Stimulated activated CD8-positive, alpha-beta memory T cell treated with anti-CD3 and anti-CD28 coated beads, Interleukin-15, amount 100 ng/mL, for 24 hours (primary cell): ENCODE results near the gene COL23A1.
"Not testable (repeated sequence)": the region's sequence is repeated elsewhere in the genome, so short reads cannot be mapped to it uniquely, and the experiment has no call there.

ENCODE experiments used
- DNase-seq: peaks from one replicate; pipeline ENCODE4 v3.0.0-alpha.2; 2020; ENCODE audit warnings: low read depth

Gene COL23A1

DNA sequence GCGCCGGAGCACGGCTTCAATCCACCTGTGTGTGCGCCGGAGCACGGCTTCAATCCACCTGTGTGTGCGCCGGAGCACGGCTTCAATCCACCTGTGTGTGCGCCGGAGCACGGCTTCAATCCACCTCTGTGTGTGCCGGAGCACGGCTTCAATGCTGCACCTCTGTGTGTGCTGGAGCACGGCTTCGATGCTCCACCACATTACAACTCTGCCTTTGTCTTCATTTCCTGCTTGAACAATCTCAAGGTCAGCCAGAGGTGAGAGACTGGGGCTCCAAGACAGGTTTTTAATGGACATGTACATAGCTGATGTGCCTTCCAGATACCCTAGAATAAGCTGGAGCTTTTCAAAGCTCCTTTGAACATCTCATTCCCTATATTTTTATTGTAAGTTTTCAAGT lies 287.9 kb downstream of the COL23A1 start:
- not testable (repeated sequence) for DNase-seq

DNA sequence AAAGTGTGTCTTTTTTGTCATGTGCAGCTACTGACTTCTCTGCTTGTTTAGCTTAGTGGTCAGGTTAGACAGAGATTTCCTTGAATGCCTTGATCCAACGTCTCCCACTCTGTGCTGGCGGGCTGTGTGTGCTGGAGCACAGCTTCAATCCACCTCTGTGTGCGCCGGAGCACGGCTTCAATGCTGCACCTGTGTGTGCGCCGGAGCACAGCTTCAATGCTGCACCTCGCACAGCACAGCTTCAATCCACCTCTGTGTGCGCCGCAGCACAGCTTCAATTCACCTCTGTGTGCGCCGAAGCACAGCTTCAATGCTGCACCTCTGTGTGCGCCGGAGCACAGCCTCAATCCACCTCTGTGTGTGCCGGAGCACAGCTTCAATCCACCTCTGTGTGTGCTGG lies 288.6 kb downstream of the COL23A1 start:
- DNase-seq: no peak

DNA sequence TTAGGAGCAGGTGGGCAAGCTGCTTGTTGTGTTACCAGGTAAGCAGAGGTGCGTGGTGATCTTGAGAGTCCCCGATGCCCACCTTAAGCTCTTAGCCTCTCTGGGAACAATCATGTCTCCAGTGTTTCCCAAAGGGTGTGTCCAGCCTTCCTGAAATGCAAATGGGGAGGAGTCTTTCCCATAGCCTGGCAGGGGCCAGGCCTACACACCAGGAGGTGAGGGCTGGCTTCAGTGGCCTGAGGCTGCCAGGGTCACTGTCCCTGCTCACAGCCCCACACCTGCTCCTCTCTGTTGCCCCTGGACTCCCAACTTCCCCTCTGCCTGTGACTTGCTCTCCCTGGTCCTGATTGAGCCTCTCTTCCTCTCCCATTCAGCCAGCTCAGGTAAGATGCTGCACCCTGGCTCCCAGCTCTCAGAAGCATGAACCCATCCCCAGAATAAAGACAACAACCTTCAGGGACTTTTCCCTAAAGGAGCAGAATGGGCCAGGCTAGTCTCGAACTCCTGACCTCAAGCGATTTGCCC lies 291.8 kb downstream of the COL23A1 start:
- no peak for DNase-seq

DNA sequence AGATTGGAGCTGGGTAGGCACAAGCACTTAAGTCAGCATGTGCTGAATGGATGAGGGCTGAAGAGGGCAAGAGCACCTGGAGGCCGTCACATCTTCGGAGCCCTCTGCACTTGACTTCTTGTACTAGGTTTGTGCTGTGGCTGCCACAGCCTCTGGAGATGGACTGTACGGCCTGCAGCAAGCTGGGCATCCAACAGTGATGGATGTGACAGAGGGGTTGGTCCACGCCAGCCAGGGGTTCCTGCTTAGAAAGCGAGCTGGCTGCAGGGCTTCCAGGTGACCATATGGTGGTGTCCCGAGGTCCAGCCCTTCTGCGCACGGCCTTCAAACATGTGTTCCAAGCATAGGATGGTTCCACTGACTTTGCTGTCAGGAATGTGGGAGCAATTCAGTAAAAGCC lies 292.4 kb downstream of the COL23A1 start:
- no peak for DNase-seq

DNA sequence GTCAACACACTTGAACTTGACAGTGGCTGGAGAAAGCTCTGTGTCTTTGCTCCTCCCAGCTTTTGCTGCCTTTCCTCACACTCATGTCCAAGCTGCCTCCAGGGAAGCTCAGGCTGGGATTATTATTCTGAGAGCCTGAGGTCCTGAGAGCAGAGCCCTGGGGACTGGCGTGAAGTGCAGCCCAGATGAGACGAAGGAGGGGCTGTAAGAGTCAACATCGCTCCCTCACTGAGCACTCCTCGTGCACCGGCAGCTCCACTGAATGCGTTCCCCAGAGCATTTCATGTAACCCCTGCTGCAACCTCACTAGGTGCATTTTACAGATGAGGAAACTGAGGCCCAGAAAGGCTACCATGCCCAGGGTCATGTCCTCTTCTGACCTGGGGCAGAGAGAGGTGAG lies 294.1 kb downstream of the COL23A1 start:
- DNase-seq: no peak

DNA sequence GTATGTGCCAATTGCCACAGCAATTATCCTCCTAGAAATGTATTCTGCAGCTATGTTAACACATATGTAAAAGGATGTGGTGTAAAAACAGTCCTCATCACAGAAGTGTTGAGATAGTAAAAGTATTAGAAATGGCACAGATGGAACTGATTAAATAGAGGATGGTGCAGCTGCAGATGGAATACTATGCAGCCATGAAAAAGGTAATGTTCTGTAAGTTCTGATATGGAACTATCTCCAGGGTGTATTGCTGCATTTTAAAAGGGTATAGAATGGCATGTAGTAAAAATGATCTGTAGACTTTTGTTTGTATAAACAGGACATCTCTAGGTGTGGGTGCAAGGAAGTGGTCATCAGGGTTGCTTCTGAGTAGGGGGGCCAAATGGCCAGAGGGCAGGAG lies 294.6 kb downstream of the COL23A1 start:
- no peak for DNase-seq

DNA sequence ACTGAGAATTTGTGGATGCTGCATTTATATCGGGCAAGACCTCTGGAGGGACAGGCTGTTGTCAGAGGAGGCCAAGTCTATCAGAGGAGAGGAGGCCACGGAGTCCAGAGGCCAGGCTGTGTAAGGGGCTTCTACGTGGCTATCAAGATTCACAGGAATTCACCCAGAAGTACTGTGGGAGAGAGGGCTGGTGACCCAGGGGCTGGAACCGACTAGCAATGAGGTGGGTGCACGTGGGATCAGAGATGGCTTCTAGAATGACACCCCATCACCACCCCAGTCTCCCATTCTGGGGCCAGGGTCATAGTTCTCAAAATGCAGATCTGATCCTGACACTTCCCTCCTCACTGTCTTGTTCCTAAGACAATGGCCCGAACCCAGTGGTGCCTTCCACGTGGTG lies 296.4 kb downstream of the COL23A1 start:
- no peak for DNase-seq

DNA sequence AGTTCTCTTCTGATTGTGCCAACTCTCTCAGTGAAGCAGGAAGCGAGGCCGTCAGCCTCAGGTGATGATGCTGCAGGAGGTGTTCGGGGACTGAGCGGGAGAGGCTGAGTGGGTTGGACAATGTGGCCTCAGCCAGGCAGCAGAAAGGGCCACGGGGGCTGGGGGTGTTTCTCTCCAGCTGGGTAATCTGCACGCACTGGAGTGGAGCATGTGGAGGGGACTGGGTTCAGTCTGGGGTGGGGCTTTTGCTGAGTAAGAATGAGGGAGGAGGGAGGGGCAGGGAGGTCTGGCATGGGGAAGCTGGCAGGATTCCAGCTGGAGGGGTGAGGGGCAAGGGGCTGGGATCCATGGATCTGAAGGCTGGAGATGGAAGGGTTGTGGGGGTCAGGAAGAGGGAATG lies 296.8 kb downstream of the COL23A1 start:
- no peak for DNase-seq

DNA sequence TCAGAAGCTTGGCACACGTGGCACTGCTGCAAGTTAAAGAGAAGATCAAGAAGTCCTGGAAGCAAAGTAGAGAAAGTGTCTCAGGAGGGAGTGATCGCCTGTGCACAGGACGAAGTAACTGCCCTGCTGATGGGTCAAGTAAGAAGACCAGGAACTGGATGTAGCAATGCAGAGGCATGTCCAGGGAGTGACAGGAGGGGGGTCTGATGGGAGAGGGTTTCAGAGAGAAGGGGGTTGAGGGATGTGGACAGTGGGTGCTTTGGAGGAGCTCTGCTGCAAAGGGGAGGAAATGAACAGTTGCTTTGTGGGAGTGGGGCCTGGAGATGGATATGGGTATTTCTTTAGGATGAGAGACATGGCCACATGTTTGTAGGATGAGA lies 297.4 kb downstream of the COL23A1 start:
- DNase-seq: no peak

DNA sequence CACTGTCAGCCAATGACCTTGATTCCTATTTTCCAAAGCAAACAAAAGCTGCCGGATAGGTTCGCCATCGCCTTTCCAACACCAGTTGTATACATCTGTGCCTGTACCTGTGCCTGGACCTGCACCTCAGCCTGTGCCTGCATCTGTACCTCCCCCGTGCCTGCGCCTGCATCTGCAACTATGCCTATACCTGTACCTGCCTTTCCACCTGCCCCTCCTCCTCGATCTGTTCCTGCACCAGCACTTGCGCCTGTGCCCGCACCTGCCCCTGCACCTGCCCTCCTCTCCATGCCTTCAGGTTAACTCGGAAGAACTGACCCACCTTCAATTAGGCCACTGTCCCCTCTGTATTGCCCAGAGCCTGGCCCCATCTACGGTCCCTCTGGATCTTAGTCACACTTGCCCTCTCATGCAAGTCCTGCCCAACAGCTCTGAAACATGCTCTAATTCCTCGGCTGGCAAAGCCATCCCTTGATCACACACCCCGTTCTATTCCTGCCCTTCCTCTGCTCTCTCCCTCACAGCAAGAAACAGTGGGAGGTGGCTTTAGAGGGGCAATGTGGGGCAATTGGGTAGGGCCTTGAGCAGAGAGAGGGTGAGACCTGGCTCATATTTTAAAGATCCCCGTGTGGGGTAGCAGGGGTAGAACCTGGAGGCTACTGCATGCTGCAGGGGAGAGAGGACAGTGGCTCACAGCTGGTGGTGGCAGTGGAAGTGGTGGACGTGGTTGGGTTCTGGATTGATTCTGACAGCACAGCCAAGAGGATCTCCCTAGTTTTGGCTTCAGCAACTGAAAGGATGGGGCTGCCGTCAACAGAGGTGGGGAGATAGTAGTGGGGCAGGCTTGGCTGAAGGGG lies 298.0 kb downstream of the COL23A1 start:
- no peak for DNase-seq

DNA sequence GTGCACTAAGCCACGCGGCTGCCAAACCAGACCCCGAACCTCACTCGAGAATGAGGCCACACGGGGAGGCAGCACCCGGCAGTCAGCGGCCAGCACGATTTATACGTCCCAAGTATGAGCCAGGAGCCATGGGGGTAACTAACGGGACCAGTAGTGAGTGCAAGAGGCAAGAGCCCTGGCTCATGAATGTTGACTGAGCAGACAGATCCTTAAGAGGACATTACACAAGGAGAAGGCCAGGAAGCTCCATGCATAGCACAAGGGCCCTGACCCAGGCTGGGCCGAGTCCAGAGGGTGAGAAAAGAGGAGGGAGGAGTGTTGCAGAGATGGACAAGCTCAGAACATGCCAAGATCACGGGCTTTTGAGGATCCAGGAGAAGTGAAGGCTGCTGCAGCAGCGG lies 299.0 kb downstream of the COL23A1 start:
- no peak for DNase-seq

DNA sequence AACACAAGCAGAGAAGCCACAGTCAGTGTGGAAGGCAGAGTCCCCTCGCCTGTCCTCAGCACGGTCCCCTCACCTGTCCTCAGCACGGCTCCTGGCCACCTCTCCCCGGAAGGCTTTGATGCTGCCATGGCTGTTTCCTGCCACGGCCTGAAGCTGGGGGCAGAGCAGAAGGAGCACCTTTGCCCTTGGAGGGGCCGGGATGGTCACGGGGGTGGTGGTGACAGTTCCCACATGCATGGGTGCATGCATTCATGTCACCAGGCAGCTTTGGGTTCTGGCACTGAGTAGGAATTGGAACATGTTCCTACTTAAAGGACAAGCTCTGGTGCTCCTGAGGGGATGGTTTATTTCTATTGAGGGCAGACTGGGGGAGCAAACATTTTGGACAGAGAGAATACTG lies 299.8 kb downstream of the COL23A1 start:
- no peak for DNase-seq

DNA sequence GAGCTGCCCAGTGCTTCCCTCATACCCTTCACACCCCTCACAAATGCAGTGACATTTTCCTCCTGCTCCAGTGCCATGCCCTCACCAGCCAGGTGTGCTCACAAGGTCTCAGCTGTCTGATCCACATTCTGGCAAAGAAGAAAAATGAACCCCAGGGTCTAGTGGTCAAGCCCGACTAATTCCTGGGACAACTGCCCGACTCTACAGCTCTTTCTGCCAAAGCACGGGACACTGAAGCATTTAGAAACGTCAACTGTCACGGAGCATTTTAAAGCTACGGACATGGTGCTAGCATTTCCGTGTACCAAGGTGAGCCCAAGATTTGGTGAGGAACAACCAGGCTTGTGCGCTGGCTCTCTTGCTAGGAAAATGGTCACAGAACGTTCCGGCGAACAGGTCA lies 300.8 kb downstream of the COL23A1 start:
- no peak for DNase-seq

DNA sequence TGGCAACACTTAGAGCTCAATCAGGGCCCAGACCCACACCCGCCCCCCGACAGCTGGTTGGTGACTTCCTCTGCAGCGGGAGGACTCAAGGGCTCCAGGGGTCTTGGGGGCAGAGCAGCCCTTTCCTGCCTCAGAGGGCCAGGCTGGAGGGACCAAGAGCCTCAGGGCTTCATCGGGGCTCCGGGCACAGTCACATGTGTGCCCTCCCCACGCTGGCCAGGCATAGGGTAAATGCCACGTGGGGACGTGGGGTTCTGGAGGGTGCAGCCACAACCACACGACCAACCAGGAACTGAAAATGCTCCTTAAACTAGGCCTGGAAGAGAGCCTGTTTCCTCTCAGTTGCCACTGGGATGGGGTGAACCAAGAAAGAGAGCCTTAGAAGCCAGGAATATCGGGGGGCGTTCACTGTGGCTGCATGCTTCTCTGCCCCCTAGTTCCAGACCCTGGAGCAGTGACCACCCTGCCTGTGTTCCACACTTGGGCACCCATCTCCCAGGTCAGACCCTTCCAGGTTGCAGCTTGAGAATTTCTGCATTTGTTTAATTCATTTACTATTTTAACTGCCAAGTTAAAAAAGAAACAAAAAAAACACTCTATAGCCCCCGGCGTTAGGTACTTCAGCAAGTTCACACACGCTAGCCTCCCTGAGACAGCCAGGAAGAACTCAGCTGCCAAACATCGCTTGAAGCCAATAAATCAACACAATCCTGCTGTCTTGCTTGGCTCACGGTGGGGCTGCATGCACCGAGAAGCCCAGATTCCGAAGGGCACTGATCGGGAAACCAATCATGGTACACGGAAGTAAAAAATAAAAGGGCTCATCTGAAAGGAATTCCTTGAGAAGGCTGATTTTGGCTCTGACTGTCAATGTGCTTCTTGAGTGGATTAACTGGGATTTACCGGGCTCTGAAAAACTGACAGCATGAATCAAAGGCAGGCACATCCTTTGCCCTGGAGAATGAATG lies 301.5 kb downstream of the COL23A1 start:
- DNase-seq: no peak

DNA sequence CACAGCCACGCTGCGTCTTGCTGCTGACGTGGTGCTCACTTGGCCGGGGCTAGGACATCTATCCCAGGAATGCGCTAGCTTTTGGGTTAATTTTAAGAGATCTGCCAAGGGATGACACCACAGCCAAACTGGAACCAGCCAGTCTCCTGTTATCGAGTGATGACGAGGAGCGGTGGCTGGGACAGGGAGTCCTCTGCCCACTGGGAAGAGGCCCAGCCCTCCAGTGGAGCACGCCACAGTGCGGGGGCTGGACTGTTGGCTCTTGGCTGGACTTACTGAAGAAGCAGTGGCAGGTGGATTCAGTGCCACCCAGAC lies 302.4 kb downstream of the COL23A1 start:
- DNase-seq: no peak

DNA sequence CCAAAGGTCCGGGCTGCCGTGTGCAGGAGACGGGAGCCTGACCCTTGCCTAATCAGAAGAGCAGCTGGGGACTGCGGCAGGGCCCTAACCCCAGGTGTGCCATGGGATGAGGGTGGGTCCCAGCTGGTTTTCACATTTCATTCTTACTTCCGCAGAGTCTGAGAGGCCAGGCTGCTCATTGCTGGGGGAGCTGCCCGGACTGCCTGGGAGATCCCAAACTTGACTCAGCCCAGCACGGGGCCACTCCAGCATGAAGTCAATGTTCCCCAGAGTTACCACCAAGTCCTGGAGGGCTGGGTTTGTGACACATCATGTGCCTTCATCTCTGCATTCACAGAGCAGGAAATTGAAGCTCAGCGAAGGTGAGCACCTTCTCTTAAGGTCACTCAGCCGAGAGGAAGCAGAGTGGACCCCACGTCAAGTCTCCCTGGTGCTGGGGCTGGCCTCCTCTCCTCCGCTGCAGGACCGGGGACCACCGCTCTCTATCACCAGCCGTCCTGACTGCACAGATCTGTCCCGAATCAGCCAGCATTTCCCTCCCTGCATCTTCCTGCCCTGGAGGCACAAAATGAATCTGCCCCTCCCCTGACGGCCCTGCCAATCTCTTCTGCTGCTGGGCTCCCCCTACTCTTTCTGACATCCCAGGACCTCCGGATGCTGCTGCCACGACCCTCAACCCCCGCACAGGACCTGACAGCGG lies 303.0 kb downstream of the COL23A1 start:
- no peak for DNase-seq

DNA sequence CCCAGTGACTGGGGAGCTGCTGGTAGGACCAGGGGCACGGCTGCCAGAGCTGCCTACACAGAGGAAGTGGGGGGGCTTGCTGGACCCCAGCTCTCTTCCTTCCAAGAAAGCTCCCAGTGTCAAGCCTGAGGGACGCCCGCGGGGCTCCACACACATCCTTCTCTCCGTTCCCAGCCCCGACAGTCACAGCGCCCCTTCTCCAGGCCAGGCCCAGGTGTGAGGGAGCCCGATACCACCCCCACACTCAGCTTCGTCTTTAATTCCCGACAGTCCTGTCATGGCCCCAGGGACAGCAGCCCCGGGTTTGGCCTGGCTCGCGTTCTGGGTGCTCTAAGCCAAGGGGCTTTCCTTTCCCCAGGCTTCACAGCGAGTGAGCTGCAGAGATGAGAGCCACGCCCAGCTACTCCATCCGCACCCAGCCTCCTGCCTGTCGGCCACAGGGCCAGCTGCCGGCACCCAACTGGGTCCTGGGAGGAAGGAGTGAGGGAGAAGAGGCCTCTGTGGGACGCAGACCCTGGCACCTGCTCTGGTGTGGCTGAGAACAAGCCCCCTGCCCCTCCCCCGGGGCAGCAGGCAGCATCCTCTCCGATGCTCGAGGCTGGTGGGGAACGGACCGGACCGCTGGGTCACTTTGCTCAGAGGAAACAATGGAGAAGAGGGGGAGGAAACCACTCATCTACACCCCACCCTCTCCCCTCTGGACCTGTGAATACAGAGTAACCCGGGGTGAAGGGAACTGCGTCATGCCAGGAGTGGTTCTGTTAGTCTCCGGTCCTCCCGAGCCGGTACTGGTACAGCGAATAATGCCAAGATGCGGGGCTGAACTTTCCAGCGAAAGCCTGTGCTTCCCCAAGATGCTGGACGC lies 303.7 kb downstream of the COL23A1 start:
- no peak for DNase-seq

DNA sequence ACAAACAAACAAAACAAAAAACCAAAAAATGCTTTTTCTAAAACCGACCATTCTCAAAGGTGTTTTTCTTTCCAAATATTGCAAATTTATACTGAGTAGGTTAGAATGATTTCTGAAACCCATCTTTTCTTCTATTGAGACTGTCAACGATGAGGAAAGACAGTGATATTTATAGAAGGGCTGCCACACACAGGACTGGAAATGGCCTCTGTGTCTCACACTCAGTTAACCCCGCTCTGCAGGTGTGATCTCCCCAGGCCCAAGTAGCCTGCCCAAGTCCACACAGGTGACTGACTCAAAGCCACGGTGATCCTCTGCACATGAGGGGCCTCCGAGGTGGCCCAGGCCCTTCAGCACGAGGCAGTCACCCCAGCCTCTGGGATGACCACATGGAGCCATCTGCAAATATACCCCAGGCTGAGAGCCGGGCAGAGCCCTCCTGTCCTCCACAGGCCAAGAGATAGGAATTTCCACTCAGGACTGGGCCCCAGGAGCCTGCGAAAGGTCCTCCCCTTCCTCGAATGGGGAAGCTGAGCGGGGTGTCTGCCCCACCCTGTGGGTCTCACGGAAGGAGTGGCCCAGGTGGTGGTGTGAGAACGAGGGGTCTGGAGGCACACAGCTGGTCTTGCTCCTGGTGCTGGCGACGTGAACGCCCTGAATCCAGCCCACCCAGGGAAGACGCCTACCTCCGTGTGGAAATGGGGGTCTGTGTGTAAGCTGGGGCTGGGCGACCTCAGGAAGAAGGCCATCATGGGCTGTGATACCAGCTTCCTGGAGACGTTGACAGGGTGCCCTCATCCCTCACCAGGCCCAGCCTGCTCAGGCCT lies 304.6 kb downstream of the COL23A1 start:
- no peak for DNase-seq

DNA sequence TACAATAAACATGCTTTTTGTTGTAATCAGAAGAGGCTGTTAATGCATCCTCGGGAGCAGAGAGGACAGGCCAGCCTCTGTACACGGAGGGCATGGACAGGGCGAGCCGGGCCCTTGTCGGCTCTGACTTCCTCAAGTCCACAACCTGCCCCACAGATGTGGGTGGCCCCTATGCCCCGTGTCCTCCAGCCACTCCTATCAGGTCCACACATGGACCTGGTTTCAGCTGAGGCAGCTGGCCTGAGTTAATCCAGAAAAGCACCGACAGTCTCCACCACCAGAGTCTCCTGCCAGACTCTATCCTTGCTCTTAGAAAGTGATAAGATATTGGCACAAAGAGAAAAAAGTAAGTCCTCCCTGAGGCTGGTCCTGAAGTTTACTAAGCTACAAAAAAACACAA lies 305.2 kb downstream of the COL23A1 start:
- no peak for DNase-seq

DNA sequence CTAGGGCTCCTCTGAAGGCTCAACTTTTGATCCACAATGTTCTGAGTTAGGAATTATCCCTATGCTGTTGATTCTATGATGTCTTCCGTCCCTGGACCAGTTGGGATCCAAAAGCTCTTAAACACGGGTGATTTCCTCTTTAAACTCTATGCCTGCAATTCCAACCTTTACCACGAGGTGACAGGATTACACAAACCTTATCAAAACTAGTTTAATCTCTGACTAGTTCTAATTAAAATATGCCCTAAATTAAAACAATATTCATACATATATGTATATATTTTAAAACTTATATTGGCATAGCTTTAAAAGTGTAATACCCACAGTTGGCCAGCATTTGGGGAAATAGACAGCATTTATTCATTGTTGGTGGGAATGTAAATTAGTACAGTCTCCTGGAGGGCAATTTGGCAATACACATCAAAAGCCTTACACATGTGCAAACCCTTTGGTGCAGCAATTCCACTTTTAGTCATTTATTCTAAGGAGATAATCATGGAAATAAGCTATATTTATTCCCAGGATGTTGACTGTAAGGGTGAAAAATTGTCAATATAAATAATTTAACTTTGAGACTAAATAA lies 306.0 kb downstream of the COL23A1 start:
- DNase-seq: no peak
